Measurements from ENCODE around the gene GASK1A.

Gene GASK1A

DNA sequence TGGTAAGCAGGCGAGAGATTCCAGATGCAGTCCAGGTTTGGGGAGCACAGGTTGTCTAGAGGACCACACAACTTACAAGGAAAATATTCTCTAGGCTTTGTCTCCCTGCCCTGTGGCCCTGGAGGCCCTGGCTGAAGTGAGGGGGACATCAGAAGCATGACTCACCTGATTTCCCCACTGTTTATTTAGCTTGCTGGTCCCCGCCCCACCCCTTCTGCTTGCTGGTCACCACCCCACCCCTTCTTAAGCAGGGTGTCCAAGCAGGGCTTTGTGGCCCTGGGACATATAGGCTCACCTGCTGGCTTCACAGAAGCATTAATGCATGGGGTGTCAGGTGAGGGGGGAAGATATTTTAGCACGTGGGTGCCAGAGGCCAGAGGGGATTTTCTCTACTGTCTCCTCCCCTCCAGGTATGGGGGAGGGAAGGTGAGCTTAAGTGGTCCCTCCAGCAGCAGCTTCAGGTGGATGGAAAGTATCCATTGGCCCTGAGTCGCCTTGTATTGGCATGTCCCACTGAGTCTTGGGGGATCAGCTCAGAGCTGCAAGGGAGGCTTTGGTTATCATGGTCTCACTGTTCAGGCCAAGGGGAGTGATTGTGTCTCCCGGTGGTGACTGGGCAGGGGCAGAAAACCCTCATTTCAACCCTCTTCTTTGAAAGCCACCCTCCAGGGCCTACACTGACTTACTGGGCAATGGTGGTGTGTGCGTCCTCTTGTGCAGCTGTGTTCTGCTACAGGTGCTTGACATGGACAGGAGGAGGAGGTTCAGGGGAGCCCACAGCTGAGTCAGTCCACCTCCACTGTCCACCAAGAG, 49.8 kb downstream of the GASK1A start:
- TF ChIP-seq, protein P1, sequence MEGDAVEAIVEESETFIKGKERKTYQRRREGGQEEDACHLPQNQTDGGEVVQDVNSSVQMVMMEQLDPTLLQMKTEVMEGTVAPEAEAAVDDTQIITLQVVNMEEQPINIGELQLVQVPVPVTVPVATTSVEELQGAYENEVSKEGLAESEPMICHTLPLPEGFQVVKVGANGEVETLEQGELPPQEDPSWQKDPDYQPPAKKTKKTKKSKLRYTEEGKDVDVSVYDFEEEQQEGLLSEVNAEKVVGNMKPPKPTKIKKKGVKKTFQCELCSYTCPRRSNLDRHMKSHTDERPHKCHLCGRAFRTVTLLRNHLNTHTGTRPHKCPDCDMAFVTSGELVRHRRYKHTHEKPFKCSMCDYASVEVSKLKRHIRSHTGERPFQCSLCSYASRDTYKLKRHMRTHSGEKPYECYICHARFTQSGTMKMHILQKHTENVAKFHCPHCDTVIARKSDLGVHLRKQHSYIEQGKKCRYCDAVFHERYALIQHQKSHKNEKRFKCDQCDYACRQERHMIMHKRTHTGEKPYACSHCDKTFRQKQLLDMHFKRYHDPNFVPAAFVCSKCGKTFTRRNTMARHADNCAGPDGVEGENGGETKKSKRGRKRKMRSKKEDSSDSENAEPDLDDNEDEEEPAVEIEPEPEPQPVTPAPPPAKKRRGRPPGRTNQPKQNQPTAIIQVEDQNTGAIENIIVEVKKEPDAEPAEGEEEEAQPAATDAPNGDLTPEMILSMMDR (IDR thresholded peaks at IDR 0.05), result no peak

DNA sequence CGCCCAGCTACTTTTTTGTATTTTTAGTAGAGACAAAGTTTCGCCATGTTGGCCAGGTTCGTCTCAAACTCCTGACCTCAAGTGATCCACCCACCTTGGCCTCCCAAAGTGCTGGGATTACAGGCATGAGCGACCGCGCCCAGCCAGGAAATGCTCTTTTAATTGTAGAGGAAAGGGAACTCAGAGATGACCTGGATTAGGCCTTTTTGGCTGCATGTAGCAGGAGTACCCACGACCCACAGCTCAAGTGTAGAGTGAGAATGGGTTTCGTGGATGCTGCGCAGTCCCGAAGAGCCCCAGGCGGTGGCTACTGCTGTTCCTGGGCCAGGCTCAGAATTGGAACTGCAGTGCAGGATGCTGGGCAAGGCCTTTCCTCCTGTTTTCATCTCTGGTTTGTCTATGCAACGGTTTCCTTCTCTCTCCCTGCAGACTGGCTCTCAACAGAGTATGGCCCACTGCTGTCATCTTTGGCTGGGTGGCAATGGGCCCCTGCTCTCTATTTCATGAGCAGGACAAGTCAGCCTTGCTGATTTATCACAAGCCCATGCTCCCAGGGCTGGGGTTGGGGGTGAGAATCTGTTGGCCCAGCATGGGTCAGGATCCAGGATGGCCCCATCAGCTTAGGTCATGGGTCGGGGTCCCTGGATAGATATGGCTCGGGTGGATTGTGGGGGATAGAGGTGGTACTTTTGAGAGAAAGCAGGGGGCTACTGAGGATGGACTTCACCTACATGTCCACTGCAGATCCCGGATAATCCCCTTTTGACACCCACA, 51.2 kb downstream of the GASK1A start:
- TF ChIP-seq, protein P1 (IDR thresholded peaks at IDR 0.05), result no peak

DNA sequence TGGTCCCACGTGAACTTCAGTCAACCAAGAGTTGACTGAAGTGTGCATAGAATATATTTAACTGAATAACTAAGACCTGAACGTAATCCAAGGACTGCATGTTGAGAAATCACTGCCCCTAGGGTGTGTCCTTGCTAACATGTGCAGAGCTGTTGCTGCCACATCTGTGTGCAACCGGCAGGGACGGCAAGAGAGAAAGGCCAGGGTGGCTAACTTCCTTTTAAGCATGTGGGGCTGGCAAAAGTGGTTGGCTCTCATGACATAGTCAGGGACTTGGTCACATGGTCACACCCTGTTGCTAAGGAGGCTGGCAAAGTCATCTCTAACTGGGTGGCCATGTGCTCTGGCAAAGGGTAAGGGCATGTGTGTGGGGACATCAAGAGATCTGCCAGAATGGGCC, 52.4 kb downstream of the GASK1A start:
- TF ChIP-seq, protein P1 (IDR thresholded peaks at IDR 0.05), result no peak

DNA sequence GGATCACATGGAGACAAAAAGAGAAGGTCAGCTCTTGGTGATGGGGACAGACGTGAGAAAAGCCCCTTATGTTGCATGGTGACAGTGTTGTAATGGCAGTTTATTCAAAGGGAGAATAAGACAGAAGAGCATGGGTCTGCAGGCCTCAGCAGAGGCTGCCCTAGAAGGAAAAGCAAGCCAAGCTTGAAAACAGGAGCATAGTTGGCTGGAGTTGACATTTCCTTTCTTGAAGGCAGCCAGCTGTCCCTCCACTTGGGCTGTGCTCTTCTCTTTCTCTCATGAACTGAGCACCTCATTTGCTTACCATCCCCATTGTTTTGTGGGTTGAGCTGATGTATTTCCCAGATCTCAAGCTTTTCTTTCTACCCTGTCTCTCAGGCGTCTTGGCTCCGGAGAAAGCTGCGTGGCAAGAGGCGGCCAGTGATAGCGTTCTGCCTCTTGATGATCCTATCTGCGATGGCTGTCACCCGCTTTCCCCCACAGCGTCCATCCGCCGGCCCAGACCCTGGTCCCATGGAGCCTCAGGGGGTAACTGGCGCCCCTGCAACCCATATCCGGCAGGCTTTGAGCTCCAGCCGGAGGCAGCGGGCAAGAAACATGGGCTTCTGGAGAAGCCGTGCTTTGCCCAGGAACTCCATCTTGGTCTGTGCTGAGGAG, 52.9 kb downstream of the GASK1A start:
- TF ChIP-seq, protein P1 (IDR thresholded peaks at IDR 0.05), result no peak

DNA sequence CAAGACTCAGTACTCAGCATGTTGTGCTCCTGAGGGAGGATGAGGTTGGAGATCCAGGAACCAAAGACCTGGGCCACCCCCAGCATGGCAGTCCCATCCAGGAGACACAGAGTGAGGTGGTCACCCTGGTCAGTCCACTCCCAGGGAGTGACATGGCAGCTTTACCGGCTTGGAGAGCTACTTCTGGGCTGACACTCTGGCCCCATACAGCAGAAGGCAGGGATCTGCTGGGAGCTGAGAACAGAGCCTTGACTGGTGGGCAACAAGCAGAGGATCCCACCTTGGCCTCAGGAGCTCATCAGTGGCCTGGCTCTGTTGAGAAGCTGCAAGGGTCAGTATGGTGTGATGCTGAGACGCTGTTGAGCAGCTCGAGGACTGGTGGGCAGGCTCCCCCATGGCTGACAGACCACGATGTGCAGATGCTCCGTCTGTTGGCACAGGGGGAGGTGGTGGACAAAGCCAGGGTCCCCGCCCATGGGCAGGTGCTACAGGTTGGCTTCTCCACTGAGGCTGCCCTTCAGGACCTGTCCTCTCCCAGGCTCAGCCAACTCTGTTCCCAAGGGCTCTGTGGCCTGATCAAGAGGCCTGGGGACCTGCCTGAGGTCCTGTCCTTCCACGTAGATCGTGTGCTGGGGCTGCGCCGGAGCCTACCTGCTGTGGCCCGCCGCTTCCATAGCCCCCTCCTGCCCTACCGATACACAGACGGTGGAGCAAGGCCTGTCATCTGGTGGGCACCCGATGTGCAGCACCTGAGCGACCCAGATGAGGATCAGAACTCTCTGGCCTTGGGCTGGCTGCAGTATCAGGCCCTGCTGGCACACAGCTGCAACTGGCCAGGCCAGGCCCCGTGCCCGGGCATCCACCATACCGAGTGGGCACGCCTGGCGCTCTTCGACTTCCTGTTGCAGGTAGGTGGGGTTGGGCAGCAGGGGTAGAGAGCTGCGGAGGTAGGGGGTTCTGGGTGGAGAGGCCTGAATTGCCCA, 53.8 kb downstream of the GASK1A start:
- TF ChIP-seq, protein P1 (IDR thresholded peaks at IDR 0.05), result no peak

DNA sequence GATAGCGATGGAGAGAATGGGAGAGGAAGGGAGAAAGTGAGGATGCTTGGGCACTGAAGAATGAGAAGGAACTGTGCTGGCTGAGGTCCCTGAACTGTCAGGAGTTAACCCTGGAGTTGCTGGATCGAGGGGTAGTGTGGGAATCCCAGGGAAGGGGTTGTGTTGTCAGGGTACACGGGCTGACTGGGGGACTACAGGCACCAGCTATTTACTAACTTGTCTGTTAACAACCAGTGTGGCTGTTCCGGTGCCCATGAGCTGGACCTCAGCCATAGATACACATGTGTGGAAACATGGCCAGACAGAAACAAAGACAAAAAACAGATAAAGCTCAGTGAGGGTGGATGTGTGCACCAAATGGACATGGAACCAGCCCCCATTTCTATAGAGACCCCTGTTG, 55.1 kb downstream of the GASK1A start:
- TF ChIP-seq, protein P1 (IDR thresholded peaks at IDR 0.05), result no peak
